GM18508 (cell line): ENCODE results near the gene IRF3.
"Not testable (repeated sequence)": the region's sequence is repeated elsewhere in the genome, so short reads cannot be mapped to it uniquely, and the experiment has no call there.

ENCODE experiments used
- ATAC-seq: cut with Tn5 transposase; IDR thresholded peaks from one replicate; pipeline ENCODE4 v1.9.1; 2021; ENCODE audit warnings: moderate number of reproducible peaks; ENCODE audit not compliant: insufficient read depth, unreplicated experiment

Gene IRF3

DNA sequence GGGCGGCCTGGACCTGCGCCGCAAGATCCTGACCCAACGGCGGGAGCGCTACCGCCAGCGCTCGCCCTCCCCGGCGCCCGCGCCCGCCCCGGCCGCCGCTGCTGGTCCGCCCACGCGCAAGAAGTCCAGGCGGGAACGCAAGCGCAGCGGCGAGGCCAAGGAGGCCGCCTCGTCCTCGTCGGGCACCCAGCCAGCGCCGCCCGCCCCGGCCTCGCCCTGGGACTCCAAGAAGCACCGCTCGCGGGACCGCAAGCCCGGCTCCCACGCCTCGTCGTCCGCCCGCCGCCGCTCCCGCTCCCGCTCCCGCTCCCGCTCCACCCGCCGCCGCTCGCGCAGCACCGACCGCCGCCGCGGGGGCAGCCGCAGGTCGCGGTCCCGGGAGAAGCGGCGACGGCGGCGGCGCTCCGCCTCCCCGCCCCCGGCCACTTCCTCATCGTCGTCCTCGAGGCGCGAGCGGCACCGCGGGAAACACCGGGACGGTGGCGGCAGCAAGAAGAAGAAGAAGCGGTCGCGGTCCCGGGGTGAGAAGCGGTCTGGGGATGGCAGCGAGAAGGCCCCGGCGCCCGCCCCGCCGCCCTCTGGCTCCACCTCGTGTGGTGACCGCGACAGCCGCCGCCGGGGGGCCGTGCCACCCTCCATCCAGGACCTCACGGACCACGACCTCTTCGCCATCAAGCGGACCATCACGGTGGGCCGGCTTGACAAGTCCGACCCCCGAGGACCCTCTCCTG, 13.7 kb downstream of the IRF3 start:
- no peak for ATAC-seq

- no peak for ATAC-seq
Observed at GRCh38 chr19:49651029-49651819, 14.4 kb downstream of the IRF3 start.

DNA sequence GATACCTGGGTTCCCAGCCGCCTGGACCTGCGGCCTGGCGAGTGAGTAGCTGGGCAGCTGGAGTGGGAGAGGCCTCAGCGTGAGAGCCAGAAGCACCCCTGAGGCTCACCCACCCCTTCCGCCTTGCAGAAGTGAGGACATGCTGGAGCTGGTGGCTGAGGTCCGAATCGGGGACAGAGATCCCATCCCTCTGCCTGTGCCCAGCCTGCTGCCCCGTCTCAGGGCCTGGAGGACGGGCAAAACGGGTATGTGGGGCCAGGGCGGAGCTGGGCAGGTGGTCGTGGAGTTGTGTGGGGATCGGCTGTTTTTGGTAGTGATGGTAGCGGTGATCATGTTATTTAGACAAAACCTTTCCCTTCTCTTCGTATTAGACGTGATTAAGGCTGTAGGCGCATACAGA, 19.1 kb downstream of the IRF3 start:
- ATAC-seq = no peak

- ATAC-seq = no peak
Observed at GRCh38 chr19:49645995-49646394, 19.7 kb downstream of the IRF3 start.

DNA sequence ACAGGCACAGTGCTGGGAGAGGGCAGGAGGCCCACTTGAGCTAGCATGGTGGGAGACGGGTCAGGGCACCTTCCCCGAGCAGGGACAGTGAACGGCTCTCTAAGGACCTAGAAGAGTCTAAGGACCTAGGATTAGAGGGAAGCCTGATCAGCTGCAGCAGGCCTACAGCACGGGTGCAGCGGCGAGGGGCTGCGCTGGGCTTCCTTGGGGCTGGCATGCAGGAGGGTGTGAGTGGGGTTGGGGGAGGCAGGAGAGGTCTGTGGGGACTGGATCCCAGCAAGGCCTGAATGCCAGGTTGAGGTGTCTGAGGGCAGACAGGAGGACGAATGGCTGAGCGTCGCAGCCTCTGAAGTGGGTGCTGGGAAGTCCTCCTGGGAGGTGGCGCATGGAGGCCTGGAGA, 20.1 kb downstream of the IRF3 start:
- no peak for ATAC-seq

GRCh38 chr19:49643466-49643865, 22.2 kb downstream of the IRF3 start:
- ATAC-seq = no peak

GRCh38 chr19:49642492-49643035, 23.1 kb downstream of the IRF3 start:
- ATAC-seq = no peak

- ATAC-seq = peak; percentile 36
Observed at GRCh38 chr19:49641688-49642491, 23.8 kb downstream of the IRF3 start, which contains the start of gene SCAF1. TSS of gene SCAF1 (plus strand) at chr19:49642209. CDS start at chr19:49645027, 2,818 bp downstream.

DNA sequence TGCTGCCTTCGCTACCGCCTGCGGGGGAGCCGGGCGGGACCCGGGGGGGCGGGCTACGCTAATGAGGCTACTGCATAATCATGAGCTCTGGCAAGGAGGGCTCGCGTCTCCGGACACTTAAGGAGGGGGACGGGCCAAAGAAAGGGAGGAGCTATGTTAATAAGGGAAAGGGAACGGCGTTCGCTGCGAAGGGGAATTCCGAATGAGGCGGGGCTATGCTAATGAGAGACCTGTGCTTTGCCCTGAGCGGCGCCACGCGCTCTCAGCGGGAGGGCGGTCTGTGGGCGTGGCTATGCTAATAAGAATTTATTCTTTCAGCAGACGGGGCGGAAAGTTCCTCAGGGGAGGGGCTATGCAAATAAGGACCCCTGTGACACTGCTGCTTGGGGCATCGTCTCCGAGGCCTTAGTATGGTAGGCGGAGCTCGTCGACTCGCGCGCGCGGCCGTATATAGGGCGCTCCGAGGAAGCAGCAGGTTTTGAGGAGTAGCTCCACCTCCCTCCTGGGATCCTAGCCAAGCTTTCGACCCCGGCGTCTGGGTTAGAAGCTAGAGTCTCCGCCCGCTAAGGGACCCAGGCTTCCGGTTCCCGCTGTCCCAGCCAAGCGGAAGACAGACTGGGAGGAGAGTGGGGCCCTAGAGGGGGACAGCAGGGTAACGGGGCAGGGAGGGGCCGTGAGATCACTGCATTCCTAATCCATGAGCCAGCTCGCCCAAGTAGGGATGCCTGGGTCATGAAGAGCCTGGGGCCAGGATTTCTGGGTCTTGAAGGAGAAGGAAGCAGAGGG, 25.4 kb downstream of the IRF3 start, which contains the start of gene RRAS:
TSS of gene RRAS (minus strand) at position 31 of the 786 bp plus-strand sequence. CDS start 45 bp downstream, outside the sequence.
- ATAC-seq = peak; percentile 57

- ATAC-seq = no peak
Observed at GRCh38 chr19:49639401-49640112, 26.1 kb downstream of the IRF3 start.

GRCh38 chr19:49637821-49638738, 27.6 kb downstream of the IRF3 start:
- ATAC-seq = no peak

- ATAC-seq = no peak
Observed at GRCh38 chr19:49636233-49636932, 29.3 kb downstream of the IRF3 start.

DNA sequence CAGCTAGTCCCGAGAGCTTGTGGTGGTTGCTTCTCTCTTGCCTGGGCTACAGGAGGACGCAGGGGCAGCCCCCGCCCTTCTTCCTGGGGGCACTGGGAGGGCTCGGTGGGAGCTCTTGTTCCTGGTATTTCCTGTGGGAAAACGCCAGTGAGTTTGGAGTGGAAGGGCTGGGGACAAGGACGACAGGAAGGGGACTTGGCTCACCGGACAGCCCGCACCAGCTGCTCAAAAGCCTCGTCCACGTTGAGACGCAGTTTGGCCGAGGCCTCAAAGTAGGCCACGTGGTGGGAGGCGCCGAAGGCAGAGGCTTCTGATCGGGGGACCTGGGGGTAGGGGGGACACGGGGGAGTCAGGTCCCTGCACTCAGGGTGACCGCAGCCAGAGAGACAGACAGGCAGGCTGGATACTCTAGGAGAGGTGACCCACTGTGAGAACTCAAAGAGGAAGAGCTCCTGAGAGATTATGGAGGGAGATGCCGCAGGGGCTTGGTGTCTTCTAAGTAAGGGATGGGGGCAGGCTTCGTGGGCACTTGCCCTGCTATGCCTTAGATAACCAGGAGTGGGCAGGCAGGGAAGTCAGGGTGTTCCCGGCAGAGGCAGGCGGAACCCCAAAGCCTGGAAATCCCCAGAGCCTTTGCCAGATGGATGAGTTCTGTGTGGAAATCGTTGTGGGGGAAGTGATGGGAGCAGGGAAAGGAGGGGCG, 30.0 kb downstream of the IRF3 start:
- ATAC-seq = no peak

DNA sequence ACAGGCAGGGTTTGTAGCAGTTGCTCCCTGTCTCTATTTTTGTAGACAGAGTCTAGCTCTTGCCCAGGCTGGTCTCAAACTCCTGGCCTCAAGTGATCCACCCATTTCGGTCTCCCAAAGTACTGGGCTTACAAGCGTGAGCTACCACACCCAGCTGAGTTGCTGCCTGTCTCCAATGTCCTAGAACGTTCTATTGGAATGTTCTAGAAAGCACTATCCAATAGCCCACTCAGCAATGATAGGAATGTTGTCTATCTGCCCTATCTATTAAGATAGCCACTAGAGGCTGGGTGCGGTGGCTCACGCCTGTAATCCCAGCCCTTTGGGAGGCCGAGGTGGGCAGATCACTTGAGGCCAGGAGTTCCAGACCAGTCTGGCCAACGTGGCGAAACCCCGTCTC, 32.4 kb downstream of the IRF3 start:
- not testable (repeated sequence) for ATAC-seq

DNA sequence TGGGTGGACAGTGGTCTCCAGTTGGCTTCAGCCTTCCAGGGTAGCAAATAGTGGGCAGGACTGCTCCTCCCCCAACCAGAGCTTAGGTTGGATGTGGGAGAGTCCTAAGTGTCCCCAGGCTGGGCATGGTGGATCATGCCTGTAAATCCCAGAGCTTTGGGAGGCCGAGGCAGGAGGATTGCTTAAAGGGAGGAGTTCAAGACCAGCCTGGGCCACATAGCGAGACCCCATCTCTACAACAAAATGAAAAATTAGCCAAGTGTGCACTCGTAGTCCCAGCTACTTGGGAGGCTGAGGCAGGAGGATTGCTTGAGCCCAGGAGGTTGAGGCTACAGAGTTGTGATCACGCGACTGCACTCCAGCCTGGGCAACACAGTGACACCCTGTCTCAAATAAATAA, 33.1 kb downstream of the IRF3 start:
- ATAC-seq = no peak

GRCh38 chr19:49631610-49632192, 34.0 kb downstream of the IRF3 start:
- no peak for ATAC-seq
